ENCODE data around the gene SGTB. TPM values are rescaled to one million over a fixed set of nuclear protein-coding genes. Genes with fewer than 3 reads are reported as not detected.
A peak's percentile ranks its signal among the peaks of the same experiment; 100 is the strongest.

Gene SGTB
- 10.8 TPM for total RNA-seq
- long read RNA-seq, full-length matches to known transcripts = 1 of 2 reads
- long read RNA-seq, partial matches to known transcripts = 0 of 2 reads
- long read RNA-seq, other reads (novel, unspliced or antisense) = 1 of 2 reads

- H3K27ac ChIP-seq = peak within 1 kb of the TSS; percentile 84
- H3K4me3 ChIP-seq = peak within 1 kb of the TSS; percentile 91
- H3K27me3 ChIP-seq = no peaks in the 10 kb centered on the region
- DNase-seq = peak; percentile 93
- H3K9me3 ChIP-seq = no peaks in the 10 kb centered on the region
- ATAC-seq = peak; percentile 100
- intact Hi-C loops (cut with DNase I) = no loop called here
- TF ChIP-seq, protein P1, sequence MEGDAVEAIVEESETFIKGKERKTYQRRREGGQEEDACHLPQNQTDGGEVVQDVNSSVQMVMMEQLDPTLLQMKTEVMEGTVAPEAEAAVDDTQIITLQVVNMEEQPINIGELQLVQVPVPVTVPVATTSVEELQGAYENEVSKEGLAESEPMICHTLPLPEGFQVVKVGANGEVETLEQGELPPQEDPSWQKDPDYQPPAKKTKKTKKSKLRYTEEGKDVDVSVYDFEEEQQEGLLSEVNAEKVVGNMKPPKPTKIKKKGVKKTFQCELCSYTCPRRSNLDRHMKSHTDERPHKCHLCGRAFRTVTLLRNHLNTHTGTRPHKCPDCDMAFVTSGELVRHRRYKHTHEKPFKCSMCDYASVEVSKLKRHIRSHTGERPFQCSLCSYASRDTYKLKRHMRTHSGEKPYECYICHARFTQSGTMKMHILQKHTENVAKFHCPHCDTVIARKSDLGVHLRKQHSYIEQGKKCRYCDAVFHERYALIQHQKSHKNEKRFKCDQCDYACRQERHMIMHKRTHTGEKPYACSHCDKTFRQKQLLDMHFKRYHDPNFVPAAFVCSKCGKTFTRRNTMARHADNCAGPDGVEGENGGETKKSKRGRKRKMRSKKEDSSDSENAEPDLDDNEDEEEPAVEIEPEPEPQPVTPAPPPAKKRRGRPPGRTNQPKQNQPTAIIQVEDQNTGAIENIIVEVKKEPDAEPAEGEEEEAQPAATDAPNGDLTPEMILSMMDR (IDR thresholded peaks at IDR 0.05) = no peak
- no peaks in the 10 kb centered on the region for H3K4me1 ChIP-seq
- peaks cover 6% of the 10 kb centered on the region for H3K36me3 ChIP-seq
Measured at GRCh38 chr5:65721720-65722574, at the start of gene SGTB, which contains the start of gene NLN. Gene SGTB, minus strand, starts transcription at chr5:65722109. Its CDS starts 1,302 bp downstream, at chr5:65720807. Gene NLN, plus strand, starts transcription at chr5:65722205. Its CDS starts 169 bp downstream, at chr5:65722374.

GRCh38 chr5:65771266-65771665 is 49.4 kb upstream of the SGTB start:
- intact Hi-C loops (cut with DNase I) = no loop called here
- no peaks in the 10 kb centered on the region for H3K4me1 ChIP-seq
- ATAC-seq (no peak), DNase-seq (no peak)
- H3K36me3 ChIP-seq = no peaks in the 10 kb centered on the region
- H3K9me3 ChIP-seq = no peaks in the 10 kb centered on the region
- H3K4me3 ChIP-seq = no peak overlapping the region
- no peak overlapping the region for H3K27ac ChIP-seq
- H3K27me3 ChIP-seq = no peaks in the 10 kb centered on the region
- TF ChIP-seq, protein P1 (IDR thresholded peaks at IDR 0.05) = no peak

DNA sequence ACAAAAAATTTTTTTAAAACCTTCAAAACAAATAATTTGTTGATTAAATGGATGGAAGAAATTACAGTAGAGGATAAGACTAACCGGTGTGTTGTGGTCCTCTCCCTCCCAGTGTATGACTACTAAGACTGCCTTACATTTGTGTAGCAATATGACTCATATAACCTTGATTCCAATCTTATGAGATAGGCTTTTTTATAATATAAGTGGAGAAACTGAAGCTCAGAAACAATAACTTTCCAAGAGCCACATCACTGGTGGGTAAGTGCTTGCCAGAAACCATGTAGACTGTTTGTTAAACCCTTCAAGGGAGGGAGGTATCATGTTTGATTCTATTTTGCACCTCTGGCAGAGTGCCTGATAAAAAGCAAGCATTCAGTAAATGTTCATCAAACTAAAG is 47.6 kb upstream of the SGTB start:
- H3K36me3 ChIP-seq = no peaks in the 10 kb centered on the region
- TF ChIP-seq, protein P1 (IDR thresholded peaks at IDR 0.05) = no peak
- intact Hi-C loops (cut with DNase I) = no loop called here
- no peaks in the 10 kb centered on the region for H3K27me3 ChIP-seq
- no peak overlapping the region for H3K4me3 ChIP-seq
- DNase-seq = no peak
- H3K4me1 ChIP-seq = no peaks in the 10 kb centered on the region
- no peak for ATAC-seq
- H3K27ac ChIP-seq = no peak overlapping the region
- no peaks in the 10 kb centered on the region for H3K9me3 ChIP-seq

DNA sequence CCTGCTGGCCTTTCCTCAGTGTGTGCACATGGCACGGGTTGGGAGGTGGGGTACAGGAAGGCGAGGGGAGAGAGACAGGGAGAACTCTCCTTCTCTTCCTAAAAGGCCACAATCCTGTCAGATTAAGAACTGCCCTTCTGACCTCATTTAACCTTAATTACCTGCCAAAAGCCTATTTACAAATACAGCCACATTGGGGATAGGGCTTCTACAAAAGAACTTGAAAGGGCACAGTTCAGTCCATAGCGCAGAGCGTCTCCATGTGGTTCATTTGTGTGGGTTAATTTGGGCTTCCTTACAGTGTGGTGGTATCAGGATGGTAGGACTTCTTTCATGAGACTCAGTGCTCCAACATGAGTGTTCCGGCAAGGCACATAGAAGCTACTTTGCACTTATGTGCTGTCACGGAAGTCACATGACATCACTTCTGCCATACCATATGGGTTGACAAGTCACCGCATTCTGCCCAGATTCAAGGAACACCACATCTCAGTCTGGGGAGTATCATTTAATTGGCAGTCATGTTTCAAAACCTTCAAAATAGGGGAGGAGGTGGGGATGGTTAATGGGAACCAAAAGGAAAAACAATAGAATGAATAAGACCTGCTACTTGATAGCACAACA is 46.9 kb upstream of the SGTB start:
- no peaks in the 10 kb centered on the region for H3K27me3 ChIP-seq
- no peak overlapping the region for H3K4me3 ChIP-seq
- H3K9me3 ChIP-seq = no peaks in the 10 kb centered on the region
- no peaks in the 10 kb centered on the region for H3K36me3 ChIP-seq
- intact Hi-C loops (cut with DNase I) = no loop called here
- TF ChIP-seq, protein P1 (IDR thresholded peaks at IDR 0.05) = no peak
- DNase-seq (no peak), ATAC-seq (no peak)
- no peaks in the 10 kb centered on the region for H3K4me1 ChIP-seq
- H3K27ac ChIP-seq = no peak overlapping the region

DNA sequence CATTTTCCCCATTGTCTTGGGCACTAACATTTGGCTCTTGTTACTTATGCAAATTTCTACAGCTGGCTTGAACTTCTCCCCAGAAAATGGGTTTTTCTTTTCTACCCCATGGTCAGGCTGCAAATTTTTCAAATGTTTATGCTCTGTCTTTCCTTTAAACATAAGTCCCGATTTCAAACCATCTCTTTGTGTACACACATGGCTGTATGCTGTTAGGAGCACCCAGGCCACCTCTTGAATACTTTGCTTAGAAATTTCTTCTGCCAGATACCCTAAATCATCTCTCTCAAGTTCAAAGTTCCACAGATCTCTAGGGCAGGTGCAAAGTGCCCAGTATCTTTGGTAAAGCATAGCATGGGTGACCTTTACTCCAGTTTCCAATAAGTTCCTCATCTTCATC is 45.7 kb upstream of the SGTB start:
- no peaks in the 10 kb centered on the region for H3K9me3 ChIP-seq
- TF ChIP-seq, protein P1 (IDR thresholded peaks at IDR 0.05) = no peak
- no peaks in the 10 kb centered on the region for H3K4me1 ChIP-seq
- H3K27ac ChIP-seq = no peak overlapping the region
- ATAC-seq (no peak), DNase-seq (no peak)
- H3K36me3 ChIP-seq = no peaks in the 10 kb centered on the region
- intact Hi-C loops (cut with DNase I) = no loop called here
- no peaks in the 10 kb centered on the region for H3K27me3 ChIP-seq
- no peak overlapping the region for H3K4me3 ChIP-seq
